H1 (cell line): Measurements from ENCODE around the gene GP2.

ENCODE experiments used
- ATF2 ChIP-seq: IDR thresholded peaks from 2 replicates; pipeline ENCODE4 v1.6.1; 2012; ENCODE audit warnings: low read length, inconsistent platforms
- BACH1 ChIP-seq: IDR thresholded peaks from 2 replicates; pipeline ENCODE4 v1.6.1; 2012; ENCODE audit warnings: low read length, improper control_type of control experiment
- CHD2 ChIP-seq: IDR thresholded peaks from 2 replicates; pipeline ENCODE4 v1.6.1; 2012; ENCODE audit warnings: low read length, improper control_type of control experiment
- CTCF ChIP-seq, 3 experiments: IDR thresholded peaks; 1 replicate in 2 of 3; 2 replicates in 1 of 3; pipeline versions ENCODE4 v1.5.1 to v1.6.1; 2011; ENCODE audit warnings: low read length in 3 of 3, mild to moderate bottlenecking in 3 of 3, inconsistent platforms in 2 of 3, low read depth in 1 of 3, moderate library complexity in 1 of 3; ENCODE audit not compliant: insufficient read depth in 1 of 3; ENCODE audit errors: control extremely low read depth in 1 of 3
- EZH2 ChIP-seq: fragments of 200-600 bp; sonication (generic); IDR thresholded peaks from 2 replicates; pipeline ENCODE4 v1.7.1; 2012; ENCODE audit warnings: low read depth, mild to moderate bottlenecking, moderate library complexity, low read length, inconsistent platforms; ENCODE audit not compliant: severe bottlenecking
- POLR2A ChIP-seq, 2 experiments: IDR thresholded peaks; 1 replicate in 1 of 2; 2 replicates in 1 of 2; pipeline ENCODE4 v1.6.1; 2011; ENCODE audit warnings: low read depth in 2 of 2, low read length in 2 of 2, mild to moderate bottlenecking in 2 of 2; ENCODE audit errors: control extremely low read depth in 1 of 2

DNA sequence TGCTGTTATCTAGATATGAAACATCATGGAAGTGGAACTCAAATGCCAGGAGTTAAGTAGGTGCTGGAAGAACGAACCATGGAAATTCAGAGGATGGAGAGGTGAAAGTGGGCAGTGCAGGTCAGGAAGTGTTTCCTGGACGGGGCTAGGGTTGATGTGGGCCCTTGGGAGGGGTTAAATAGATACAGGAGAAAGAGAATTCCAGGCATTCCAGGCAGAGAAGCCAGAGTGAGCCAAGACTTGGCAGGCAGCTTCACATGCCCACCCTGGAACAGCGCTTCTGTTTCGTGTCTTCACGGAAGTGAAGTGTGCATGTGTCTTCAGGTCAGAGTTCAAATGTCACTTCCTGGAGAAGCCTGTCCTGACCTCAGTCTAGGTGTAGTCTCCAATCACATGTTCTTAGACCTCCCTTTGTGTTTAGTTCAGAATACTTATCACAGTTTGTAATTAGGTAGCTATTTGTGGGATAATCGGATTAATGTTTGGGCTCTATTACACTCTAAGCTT is 41.3 kb downstream of the GP2 start:
- TF ChIP-seq CTCF (IDR thresholded peaks at IDR 0.05; ENCODE audit: control extremely low read depth in 1 of 3, insufficient read depth in 1 of 3, low read depth in 1 of 3, low read length in 3 of 3) (no peak), CHD2 (no peak), ATF2 (no peak), BACH1 (no peak), EZH2 (no peak), POLR2A (IDR thresholded peaks at IDR 0.05; ENCODE audit: control extremely low read depth in 1 of 2, low read depth in 2 of 2, low read length in 2 of 2) (no peak)
